ENCODE data around the gene FMR1. TPM values are rescaled to one million over a fixed set of nuclear protein-coding genes. Genes with fewer than 3 reads are reported as not detected.

FMR1 gene
- 52.6 TPM for total RNA-seq
- long read RNA-seq, full-length matches to known transcripts, result 19 of 60 reads
- long read RNA-seq, partial matches to known transcripts, result 10 of 60 reads
- long read RNA-seq, other reads (novel, unspliced or antisense), result 31 of 60 reads

DNA sequence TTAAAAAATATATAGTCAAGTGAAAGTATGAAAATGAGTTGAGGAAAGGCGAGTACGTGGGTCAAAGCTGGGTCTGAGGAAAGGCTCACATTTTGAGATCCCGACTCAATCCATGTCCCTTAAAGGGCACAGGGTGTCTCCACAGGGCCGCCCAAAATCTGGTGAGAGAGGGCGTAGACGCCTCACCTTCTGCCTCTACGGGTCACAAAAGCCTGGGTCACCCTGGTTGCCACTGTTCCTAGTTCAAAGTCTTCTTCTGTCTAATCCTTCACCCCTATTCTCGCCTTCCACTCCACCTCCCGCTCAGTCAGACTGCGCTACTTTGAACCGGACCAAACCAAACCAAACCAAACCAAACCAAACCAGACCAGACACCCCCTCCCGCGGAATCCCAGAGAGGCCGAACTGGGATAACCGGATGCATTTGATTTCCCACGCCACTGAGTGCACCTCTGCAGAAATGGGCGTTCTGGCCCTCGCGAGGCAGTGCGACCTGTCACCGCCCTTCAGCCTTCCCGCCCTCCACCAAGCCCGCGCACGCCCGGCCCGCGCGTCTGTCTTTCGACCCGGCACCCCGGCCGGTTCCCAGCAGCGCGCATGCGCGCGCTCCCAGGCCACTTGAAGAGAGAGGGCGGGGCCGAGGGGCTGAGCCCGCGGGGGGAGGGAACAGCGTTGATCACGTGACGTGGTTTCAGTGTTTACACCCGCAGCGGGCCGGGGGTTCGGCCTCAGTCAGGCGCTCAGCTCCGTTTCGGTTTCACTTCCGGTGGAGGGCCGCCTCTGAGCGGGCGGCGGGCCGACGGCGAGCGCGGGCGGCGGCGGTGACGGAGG is at the start of gene FMR1:
Gene FMR1, plus strand, starts transcription at position 728 of the 831 bp plus-strand sequence. CDS start 261 bp downstream, outside the sequence.
- Histone ChIP-seq H3K4me1 (peaks cover 23% of the 10 kb centered on the region), H3K27me3 (ENCODE audit: low read depth) (no peaks in the 10 kb centered on the region), H3K36me3 (no peaks in the 10 kb centered on the region), H3K9me3 (no peaks in the 10 kb centered on the region), H3K27ac (peak within 1 kb of the TSS; percentile 85), H3K4me3 (peak within 1 kb of the TSS; percentile 70)
- intact Hi-C loops (cut with DNase I), result no loop called here
- DNase-seq, result peak; percentile 95
- peak; percentile 95 to 99 for ATAC-seq
- TF ChIP-seq, protein P1, sequence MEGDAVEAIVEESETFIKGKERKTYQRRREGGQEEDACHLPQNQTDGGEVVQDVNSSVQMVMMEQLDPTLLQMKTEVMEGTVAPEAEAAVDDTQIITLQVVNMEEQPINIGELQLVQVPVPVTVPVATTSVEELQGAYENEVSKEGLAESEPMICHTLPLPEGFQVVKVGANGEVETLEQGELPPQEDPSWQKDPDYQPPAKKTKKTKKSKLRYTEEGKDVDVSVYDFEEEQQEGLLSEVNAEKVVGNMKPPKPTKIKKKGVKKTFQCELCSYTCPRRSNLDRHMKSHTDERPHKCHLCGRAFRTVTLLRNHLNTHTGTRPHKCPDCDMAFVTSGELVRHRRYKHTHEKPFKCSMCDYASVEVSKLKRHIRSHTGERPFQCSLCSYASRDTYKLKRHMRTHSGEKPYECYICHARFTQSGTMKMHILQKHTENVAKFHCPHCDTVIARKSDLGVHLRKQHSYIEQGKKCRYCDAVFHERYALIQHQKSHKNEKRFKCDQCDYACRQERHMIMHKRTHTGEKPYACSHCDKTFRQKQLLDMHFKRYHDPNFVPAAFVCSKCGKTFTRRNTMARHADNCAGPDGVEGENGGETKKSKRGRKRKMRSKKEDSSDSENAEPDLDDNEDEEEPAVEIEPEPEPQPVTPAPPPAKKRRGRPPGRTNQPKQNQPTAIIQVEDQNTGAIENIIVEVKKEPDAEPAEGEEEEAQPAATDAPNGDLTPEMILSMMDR (IDR thresholded peaks at IDR 0.05), result no peak

DNA sequence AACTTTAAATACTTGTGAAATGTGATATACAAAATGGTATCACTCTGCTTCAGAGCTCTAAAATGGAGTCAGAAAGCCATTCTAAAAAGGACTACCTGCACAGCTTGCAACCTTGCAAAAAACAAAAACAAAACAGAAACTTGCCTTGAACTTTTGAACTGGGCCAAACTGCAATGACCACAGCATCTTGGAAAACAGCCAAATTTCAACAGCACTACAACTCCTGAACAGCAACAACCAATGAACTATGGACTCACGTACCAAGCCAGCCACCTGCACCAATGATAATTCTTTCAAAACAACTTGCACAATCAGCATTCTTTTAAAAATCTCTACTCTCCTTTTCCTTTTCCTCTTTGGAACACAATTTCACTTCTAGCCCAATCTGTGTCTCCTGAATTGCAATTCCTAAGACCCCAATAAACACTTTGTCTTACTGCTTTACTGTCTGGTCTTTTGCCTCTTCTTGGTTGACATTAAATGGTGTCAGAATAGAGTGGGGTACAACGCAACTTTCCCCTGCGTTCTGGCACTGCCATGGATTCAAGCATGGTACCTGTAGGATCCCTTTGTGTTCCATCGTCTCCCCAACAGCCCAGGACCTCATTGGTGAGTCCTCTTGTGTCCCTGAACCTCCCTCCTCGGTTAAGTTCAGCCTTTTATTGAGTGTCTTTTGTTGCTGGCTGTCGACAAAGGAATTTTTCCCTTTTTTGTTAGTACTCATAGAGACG is 35.7 kb upstream of the FMR1 start:
- DNase-seq (no peak), ATAC-seq (peak; percentile 25 to 33)
- TF ChIP-seq, protein P1 (IDR thresholded peaks at IDR 0.05), result no peak
- no peak overlapping the region for H3K27ac ChIP-seq
- H3K9me3 ChIP-seq, result no peaks in the 10 kb centered on the region
- no peaks in the 10 kb centered on the region for H3K27me3 ChIP-seq (ENCODE audit: low read depth)
- no peaks in the 10 kb centered on the region for H3K4me1 ChIP-seq
- no peak overlapping the region for H3K4me3 ChIP-seq
- intact Hi-C loops (cut with DNase I), result no loop called here
- no peaks in the 10 kb centered on the region for H3K36me3 ChIP-seq

DNA sequence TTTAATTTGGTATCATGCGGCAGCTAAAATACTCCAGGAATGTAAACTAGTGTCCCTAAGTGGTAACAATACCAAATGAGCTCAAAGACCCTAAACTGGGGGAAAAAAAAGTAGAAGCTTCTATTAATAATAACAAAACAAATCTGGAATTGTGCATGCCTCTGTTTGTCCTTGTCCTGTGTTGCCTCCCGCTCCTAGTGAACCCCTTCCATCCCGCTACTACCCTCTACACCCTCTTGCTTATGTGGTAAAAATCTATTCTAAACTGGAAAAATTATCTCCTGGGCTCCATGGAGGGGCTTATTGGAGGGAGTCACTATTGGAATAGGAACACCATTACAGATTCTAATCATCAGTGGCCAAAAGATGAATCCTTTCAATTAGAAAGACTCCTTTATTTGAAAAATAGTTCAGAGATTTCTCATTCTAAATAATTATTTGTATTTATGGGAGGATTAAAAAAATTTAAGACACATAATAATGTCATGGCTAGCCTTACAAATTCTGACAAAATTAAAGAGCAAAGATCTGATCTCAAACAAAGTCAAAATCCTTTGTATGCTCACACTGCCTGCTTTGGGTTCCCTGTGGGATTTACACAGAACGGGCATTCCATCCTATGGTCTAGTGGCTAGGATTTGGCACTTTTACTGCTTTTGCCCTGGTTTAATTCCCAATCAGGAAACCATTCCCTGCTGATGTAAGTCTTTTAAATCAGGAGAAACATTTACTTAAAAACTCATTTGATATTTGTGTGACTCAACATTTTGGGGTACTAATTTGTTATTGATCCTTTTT is 34.7 kb upstream of the FMR1 start:
- Histone ChIP-seq H3K4me3 (no peak overlapping the region), H3K27ac (no peak overlapping the region), H3K36me3 (no peaks in the 10 kb centered on the region), H3K27me3 (ENCODE audit: low read depth) (no peaks in the 10 kb centered on the region), H3K9me3 (no peaks in the 10 kb centered on the region), H3K4me1 (no peaks in the 10 kb centered on the region)
- no peak for DNase-seq
- intact Hi-C loops (cut with DNase I), result no loop called here
- TF ChIP-seq, protein P1 (IDR thresholded peaks at IDR 0.05), result no peak
- ATAC-seq, result no peak

DNA sequence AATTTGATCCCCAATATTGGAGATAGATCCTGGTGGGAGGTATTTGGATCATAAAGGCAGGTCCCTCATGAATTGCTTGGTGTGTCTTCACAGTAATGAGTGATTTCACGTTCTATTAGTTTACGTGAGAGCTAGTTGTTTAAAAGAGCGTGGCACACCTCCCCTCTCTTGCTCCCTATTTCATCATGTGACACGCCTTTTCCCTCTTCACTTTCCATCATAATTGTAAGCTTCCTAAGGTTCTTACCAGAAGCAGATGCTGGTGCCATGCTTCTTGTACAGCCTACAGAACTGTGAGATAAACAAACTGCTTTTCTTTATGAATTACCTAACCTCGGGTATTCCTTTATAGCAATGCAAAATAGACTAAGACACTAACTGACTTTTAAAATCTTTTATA is 34.0 kb upstream of the FMR1 start:
- DNase-seq (no peak), ATAC-seq (no peak)
- Histone ChIP-seq H3K4me3 (no peak overlapping the region), H3K27me3 (ENCODE audit: low read depth) (no peaks in the 10 kb centered on the region), H3K27ac (no peak overlapping the region), H3K36me3 (no peaks in the 10 kb centered on the region), H3K9me3 (no peaks in the 10 kb centered on the region), H3K4me1 (no peaks in the 10 kb centered on the region)
- TF ChIP-seq, protein P1 (IDR thresholded peaks at IDR 0.05), result no peak
- intact Hi-C loops (cut with DNase I), result no loop called here

DNA sequence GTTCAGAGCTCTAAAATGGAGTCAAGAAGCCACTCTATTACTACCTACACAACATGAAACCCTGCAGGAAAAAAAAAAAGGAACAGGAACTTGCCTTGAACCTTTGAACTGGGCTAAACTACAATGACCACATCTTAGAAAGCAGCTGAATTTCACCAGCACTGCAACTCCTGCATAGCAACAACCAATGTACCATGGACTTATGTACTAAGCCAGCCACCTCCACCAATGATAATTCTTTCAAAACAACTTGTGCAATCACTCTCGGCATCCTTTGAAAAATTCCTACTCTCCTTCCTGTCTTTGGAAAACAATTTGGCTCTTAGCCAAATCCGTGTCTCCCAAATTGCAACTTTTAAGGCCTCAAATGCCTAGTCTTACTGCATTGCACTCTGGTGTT is 26.8 kb upstream of the FMR1 start:
- DNase-seq (no peak), ATAC-seq (no peak)
- no peak overlapping the region for H3K4me3 ChIP-seq
- H3K4me1 ChIP-seq, result no peaks in the 10 kb centered on the region
- no peaks in the 10 kb centered on the region for H3K27me3 ChIP-seq (ENCODE audit: low read depth)
- no peaks in the 10 kb centered on the region for H3K36me3 ChIP-seq
- intact Hi-C loops (cut with DNase I), result no loop called here
- H3K9me3 ChIP-seq, result no peaks in the 10 kb centered on the region
- TF ChIP-seq, protein P1 (IDR thresholded peaks at IDR 0.05), result no peak
- H3K27ac ChIP-seq, result no peak overlapping the region
